CD14-positive monocyte (primary cell): ENCODE data around the gene CDC25B. TPM values are rescaled to one million over a fixed set of nuclear protein-coding genes. Genes with fewer than 3 reads are reported as not detected.
A peak's percentile ranks its signal among the peaks of the same experiment; 100 is the strongest.

Experiments
- DNase-seq, 3 donors: peaks; one replicate each; pipeline ENCODE4 v3.0.0-alpha.2; 2011 to 2022
- H2AFZ ChIP-seq: 2 replicates; pipeline ENCODE4 v1.6.0; 2012; ENCODE audit warnings: mild to moderate bottlenecking, low read depth, low read length, inconsistent platforms; ENCODE audit not compliant: insufficient read depth, poor library complexity, severe bottlenecking
- H3K27ac ChIP-seq, 2 donors: 1 replicate in 1 of 2; 2 replicates in 1 of 2; pipeline ENCODE4 v1.5.1; 2012 to 2013; ENCODE audit warnings: low read length in 2 of 2, control low read depth in 1 of 2, inconsistent platforms in 1 of 2, low read depth in 1 of 2, mild to moderate bottlenecking in 1 of 2
- H3K27me3 ChIP-seq, 2 donors: one replicate each; pipeline versions ENCODE4 v1.6.0 to v1.6.1; 2011 to 2013; ENCODE audit warnings: low read length in 2 of 2; ENCODE audit not compliant: control insufficient read depth in 2 of 2, insufficient read depth in 2 of 2
- H3K36me3 ChIP-seq, 2 donors: replicated peaks in 1 of 2; 1 replicate in 1 of 2; 2 replicates in 1 of 2; pipeline versions ENCODE4 v1.5.1 to v1.6.1; 2012 to 2013; ENCODE audit warnings: low read length in 2 of 2, control low read depth in 1 of 2, inconsistent platforms in 1 of 2, mild to moderate bottlenecking in 1 of 2; ENCODE audit not compliant: insufficient read depth in 2 of 2, control insufficient read depth in 1 of 2
- H3K4me1 ChIP-seq, 2 donors: 1 replicate in 1 of 2; 2 replicates in 1 of 2; pipeline versions ENCODE4 v1.5.1 to v1.6.1; 2012 to 2013; ENCODE audit warnings: low read length in 2 of 2, control low read depth in 1 of 2, inconsistent platforms in 1 of 2, mild to moderate bottlenecking in 1 of 2, moderate library complexity in 1 of 2; ENCODE audit not compliant: insufficient read depth in 2 of 2, control insufficient read depth in 1 of 2
- H3K4me2 ChIP-seq: replicated peaks from 2 replicates; pipeline ENCODE3; 2012; ENCODE audit warnings: low read length, moderate library complexity, mild to moderate bottlenecking; ENCODE audit not compliant: poor library complexity, severe bottlenecking; ENCODE audit errors: extremely low read depth
- H3K4me3 ChIP-seq, 3 experiments: fragments of 200-600 bp in 1 of 3; sonication (generic) in 1 of 3; replicated peaks in 1 of 3; 1 replicate in 2 of 3; 2 replicates in 1 of 3; pipeline ENCODE4 v1.5.1; 2011 to 2013; ENCODE audit warnings: low read length in 3 of 3, mild to moderate bottlenecking in 3 of 3, control low read depth in 2 of 3, low read depth in 2 of 3, inconsistent platforms in 1 of 3, moderate library complexity in 1 of 3
- H3K79me2 ChIP-seq: 2 replicates; pipeline ENCODE4 v1.6.0; 2012; ENCODE audit warnings: mild to moderate bottlenecking, control low read depth, inconsistent platforms, low read length, moderate library complexity; ENCODE audit not compliant: insufficient read depth
- H3K9ac ChIP-seq: 2 replicates; pipeline ENCODE4 v1.6.0; 2017; ENCODE audit warnings: low read length, mild to moderate bottlenecking; ENCODE audit not compliant: insufficient read depth, poor library complexity, severe bottlenecking
- H3K9me3 ChIP-seq, 2 donors: replicated peaks in 1 of 2; 1 replicate in 1 of 2; 2 replicates in 1 of 2; pipeline versions ENCODE4 v1.5.1 to v1.6.1; 2012 to 2013; ENCODE audit warnings: low read length in 2 of 2, control low read depth in 1 of 2; ENCODE audit not compliant: control insufficient read depth in 1 of 2, insufficient read depth in 1 of 2
- H4K20me1 ChIP-seq: 2 replicates; pipeline ENCODE4 v1.6.0; 2012; ENCODE audit warnings: mild to moderate bottlenecking, low read length, control low read depth, moderate library complexity; ENCODE audit not compliant: insufficient read depth
- H3K27ac Mint-ChIP-seq, 7 donors: one replicate each; pipeline ENCODE4 v1.8.0; 2020; ENCODE audit warnings: mild to moderate bottlenecking in 7 of 7, mixed read lengths in 7 of 7, moderate library complexity in 6 of 7, inconsistent platforms in 2 of 7
- H3K27me3 Mint-ChIP-seq, 3 donors: one replicate each; pipeline ENCODE4 v1.8.0; 2021 to 2022; ENCODE audit warnings: low read depth in 3 of 3, mild to moderate bottlenecking in 3 of 3, mixed read lengths in 3 of 3, moderate library complexity in 3 of 3, inconsistent platforms in 1 of 3
- H3K36me3 Mint-ChIP-seq, 2 donors: one replicate each; pipeline ENCODE4 v1.8.0; 2020; ENCODE audit warnings: mixed read lengths in 2 of 2, inconsistent platforms in 1 of 2, mild to moderate bottlenecking in 1 of 2
- H3K4me1 Mint-ChIP-seq: one replicate; pipeline ENCODE4 v1.8.0; 2020; ENCODE audit warnings: mild to moderate bottlenecking, mixed read lengths
- H3K4me3 Mint-ChIP-seq, 2 donors: one replicate each; pipeline ENCODE4 v1.8.0; 2020; ENCODE audit warnings: mild to moderate bottlenecking in 2 of 2, mixed read lengths in 2 of 2, moderate library complexity in 1 of 2
- H3K9me3 Mint-ChIP-seq, 7 donors: one replicate each; pipeline ENCODE4 v1.8.0; 2020 to 2022; ENCODE audit warnings: mixed read lengths in 7 of 7, mild to moderate bottlenecking in 6 of 7, moderate library complexity in 6 of 7, inconsistent platforms in 2 of 7
- CTCF ChIP-seq: fragments of 200-600 bp; IDR thresholded peaks from one replicate; pipeline ENCODE4 v1.8.0; 2022; ENCODE audit warnings: antibody characterized with exemption, mild to moderate bottlenecking
- WGBS: methylation state at CpG from one replicate; pipeline ENCODE4 v1.1.5; 2013; ENCODE audit warnings: missing lambda C conversion rate; ENCODE audit not compliant: insufficient coverage; 5-methylcytosine and 5-hydroxymethylcytosine counted together
- intact Hi-C, 2 donors: fragments of 100-400 bp; cut with micrococcal nuclease; formaldehyde crosslinking; loops; one replicate each; pipeline versions ENCODE4 v1.15.0 to v1.15.1; 2023
- polyA plus RNA-seq, 3 donors: library from polyadenylated mRNA; depleted of rRNA in 1 of 3; unstranded in 2 of 3; stranded (reverse) in 1 of 3; fragments of 300-500 nt in 2 of 3; fragments of >200 nt in 1 of 3; fragmentation: Illumina TruSeq in 2 of 3; gene quantifications; 1 replicate in 2 of 3; 2 replicates in 1 of 3; pipeline ENCODE4 v1.2.3, GENCODE V29; 2012 to 2021

The CDC25B gene
- polyA plus RNA-seq, 3 donors = 3.6 to 35.6 (median 4.0) TPM

- H3K4me1 ChIP-seq = peaks cover 91 to 93% of the 10 kb centered on the region in 2 donors
- H4K20me1 ChIP-seq = no peaks in the 10 kb centered on the region
- no peak for DNase-seq
- H3K27me3 Mint-ChIP-seq = peaks cover 0 to 3% (median 0%) of the 10 kb centered on the region in 3 donors
- H3K4me3 Mint-ChIP-seq = no peak overlapping the region
- no peak overlapping the region for H3K9ac ChIP-seq
- 100% methylated on average over 1 of the region's 3 CpGs for WGBS
- H2AFZ ChIP-seq = no peak overlapping the region
- H3K9me3 Mint-ChIP-seq = peaks cover 0 to 5% (median 0%) of the 10 kb centered on the region in 7 donors
- H3K27ac Mint-ChIP-seq = peak overlapping the region in 1 of 7 donors; percentile 69
- H3K36me3 Mint-ChIP-seq = peaks cover 16 to 21% of the 10 kb centered on the region in 2 donors
- no peaks in the 10 kb centered on the region for H3K27me3 ChIP-seq
- no peaks in the 10 kb centered on the region for H3K79me2 ChIP-seq
- H3K4me1 Mint-ChIP-seq = peaks cover 87% of the 10 kb centered on the region
- peak overlapping the region in 1 of 2 donors; percentile 76 for H3K27ac ChIP-seq
- intact Hi-C loops = no loop called here
- H3K4me3 ChIP-seq = peak overlapping the region in 1 of 3 experiments; percentile 42
- peak overlapping the region; percentile 41 for H3K4me2 ChIP-seq
- no peak for TF ChIP-seq CTCF
- H3K9me3 ChIP-seq = no peaks in the 10 kb centered on the region
- H3K36me3 ChIP-seq = peaks cover 0 to 16% of the 10 kb centered on the region in 2 donors
Measured at GRCh38 chr20:3808544-3808943, 12.4 kb downstream of the CDC25B start.

- no peaks in the 10 kb centered on the region for H3K9me3 ChIP-seq
- H3K27me3 Mint-ChIP-seq = peaks cover 0 to 3% (median 3%) of the 10 kb centered on the region in 3 donors
- 0% methylated on average over 13 of the region's 20 CpGs for WGBS
- H3K36me3 ChIP-seq = no peaks in the 10 kb centered on the region
- peaks cover 0 to 6% (median 0%) of the 10 kb centered on the region in 7 donors for H3K9me3 Mint-ChIP-seq
- H3K4me3 ChIP-seq = peak overlapping the region; percentile 35 to 74 (median 44)
- intact Hi-C loops = loop anchor here in 1 of 2 donors (10.0 kb wide), 1 partner anchor 47 kb away; the partner anchor contains the start of gene ADISSP
- H3K27me3 ChIP-seq = no peaks in the 10 kb centered on the region
- H3K4me1 ChIP-seq = peaks cover 62 to 64% of the 10 kb centered on the region in 2 donors
- H3K36me3 Mint-ChIP-seq = peaks cover 3 to 4% of the 10 kb centered on the region in 2 donors
- H3K79me2 ChIP-seq = no peaks in the 10 kb centered on the region
- H3K4me2 ChIP-seq = peak overlapping the region; percentile 75
- peak; percentile 98 for DNase-seq
- TF ChIP-seq CTCF = no peak
- peak overlapping the region; percentile 82 to 94 for H3K4me3 Mint-ChIP-seq
- H3K27ac ChIP-seq = peak overlapping the region; percentile 93 to 100
- no peaks in the 10 kb centered on the region for H4K20me1 ChIP-seq
- peaks cover 60% of the 10 kb centered on the region for H3K4me1 Mint-ChIP-seq
- H3K9ac ChIP-seq = peak overlapping the region; percentile 89
- peak overlapping the region; percentile 97 to 99 (median 99) for H3K27ac Mint-ChIP-seq
- H2AFZ ChIP-seq = peak overlapping the region; percentile 48
Measured at GRCh38 chr20:3811467-3812258, 15.6 kb downstream of the CDC25B start.
